Smooth muscle cell (in vitro differentiated cells): ENCODE data around the gene RFT1. TPM values are rescaled to one million over a fixed set of nuclear protein-coding genes. Genes with fewer than 3 reads are reported as not detected.

Experiments used
- DNase-seq: peaks from one replicate; lab custom pipeline; 2025; ENCODE audit not compliant: unreplicated experiment; lab: John Stamatoyannopoulos, UW
- H2AFZ ChIP-seq: fragments of 200-600 bp; sonication (generic); 2 replicates; pipeline ENCODE4 v1.6.0; 2016; ENCODE audit warnings: antibody characterized with exemption, low read depth, mild to moderate bottlenecking
- H3F3A ChIP-seq: fragments of 200-600 bp; sonication (generic); 2 replicates; pipeline ENCODE4 v1.6.0; 2017; ENCODE audit warnings: antibody characterized with exemption, low read depth
- H3K27ac ChIP-seq: fragments of 200-600 bp; sonication (generic); 2 replicates; pipeline ENCODE4 v1.5.1; 2016; ENCODE audit warnings: low read depth, mild to moderate bottlenecking
- H3K27me3 ChIP-seq: fragments of 200-600 bp; sonication (generic); 2 replicates; pipeline ENCODE4 v1.6.1; 2016; ENCODE audit warnings: low read depth, mild to moderate bottlenecking
- H3K36me3 ChIP-seq: fragments of 200-600 bp; sonication (generic); 2 replicates; pipeline ENCODE4 v1.5.1; 2016; ENCODE audit warnings: low read depth
- H3K4me1 ChIP-seq: fragments of 200-600 bp; sonication (generic); 2 replicates; pipeline ENCODE4 v1.5.1; 2016; ENCODE audit warnings: low read depth
- H3K4me2 ChIP-seq: fragments of 200-600 bp; sonication (generic); 2 replicates; pipeline ENCODE4 v1.6.0; 2016; ENCODE audit warnings: mild to moderate bottlenecking
- H3K4me3 ChIP-seq: fragments of 200-600 bp; sonication (generic); 2 replicates; pipeline ENCODE4 v1.5.1; 2016; ENCODE audit warnings: mild to moderate bottlenecking
- H3K79me2 ChIP-seq: fragments of 200-600 bp; sonication (generic); 2 replicates; pipeline ENCODE4 v1.6.0; 2016; ENCODE audit warnings: low read depth, mild to moderate bottlenecking
- H3K9ac ChIP-seq: fragments of 200-600 bp; sonication (generic); 2 replicates; pipeline ENCODE4 v1.6.0; 2016; ENCODE audit warnings: low read depth
- H3K9me3 ChIP-seq: fragments of 200-600 bp; sonication (generic); replicated peaks from 2 replicates; pipeline ENCODE4 v1.5.1; 2016; ENCODE audit warnings: low read depth
- H4K20me1 ChIP-seq: fragments of 200-600 bp; sonication (generic); 2 replicates; pipeline ENCODE4 v1.6.0; 2016; ENCODE audit warnings: low read depth
- whole genome bisulfite sequencing: methylation state at CpG from one replicate; pipeline ENCODE4 v1.1.7; 2016; ENCODE audit warnings: low lambda C conversion rate; 5-methylcytosine and 5-hydroxymethylcytosine counted together
- polyA plus RNA-seq: library from polyadenylated mRNA; unstranded; fragments of >200 nt; fragmentation: Nextera tagmentation; extraction: Ambion mirVana; gene quantifications from 2 replicates; pipeline ENCODE4 v1.2.1, GENCODE V29; 2016
- total RNA-seq: library from RNA; depleted of rRNA; stranded (reverse); fragments of >200 nt; gene quantifications from 2 replicates; pipeline ENCODE4 v1.2.3, GENCODE V29; 2014
- TF ChIP-seq, protein P1 (sequence below): fragments of 200-600 bp; sonication (generic); IDR thresholded peaks from 2 replicates; pipeline ENCODE4 v1.5.1; 2017; ENCODE audit warnings: borderline replicate concordance, mild to moderate bottlenecking, antibody characterized with exemption; ENCODE audit not compliant: insufficient read depth, poor library complexity, severe bottlenecking

Gene RFT1
- total and polyA plus RNA-seq, 2 experiments from 2014 or later, result 13.3 to 25.7 TPM

DNA sequence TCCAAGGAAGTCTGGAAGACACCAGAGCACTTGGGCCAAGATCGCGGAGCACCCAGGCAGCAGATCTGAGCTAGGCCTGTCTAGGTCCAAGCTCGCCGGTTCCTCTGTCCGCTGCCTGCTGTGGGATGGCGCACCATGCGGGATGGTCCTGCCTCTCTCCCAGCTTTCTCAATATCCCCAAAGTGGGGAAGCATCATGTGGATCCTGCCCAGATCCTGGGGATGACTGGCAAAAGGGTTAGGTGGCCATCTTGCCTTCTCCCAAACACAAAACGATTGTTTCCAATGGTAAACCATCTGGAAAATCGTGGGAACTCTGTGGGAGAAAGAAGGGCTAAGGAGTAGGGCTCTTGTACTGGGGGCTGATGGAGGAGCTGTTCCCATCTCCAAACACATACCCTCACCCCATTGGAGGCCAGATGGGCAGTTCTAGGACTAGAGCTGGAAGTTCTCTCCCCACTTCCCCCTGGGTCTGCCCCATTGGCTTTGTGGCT lies 39.6 kb upstream of the RFT1 start:
- no peaks in the 10 kb centered on the region for H3K36me3 ChIP-seq
- peaks cover 6% of the 10 kb centered on the region for H3K4me1 ChIP-seq
- peaks cover 98% of the 10 kb centered on the region for H4K20me1 ChIP-seq
- no peaks in the 10 kb centered on the region for H3K79me2 ChIP-seq
- H3F3A ChIP-seq, result no peaks in the 10 kb centered on the region
- H3K27ac ChIP-seq, result no peak overlapping the region
- no peaks in the 10 kb centered on the region for H3K27me3 ChIP-seq
- H3K4me3 ChIP-seq, result no peak overlapping the region
- 97% methylated on average over 9 of the region's 9 CpGs for WGBS
- no peak overlapping the region for H2AFZ ChIP-seq
- TF ChIP-seq, protein P1, sequence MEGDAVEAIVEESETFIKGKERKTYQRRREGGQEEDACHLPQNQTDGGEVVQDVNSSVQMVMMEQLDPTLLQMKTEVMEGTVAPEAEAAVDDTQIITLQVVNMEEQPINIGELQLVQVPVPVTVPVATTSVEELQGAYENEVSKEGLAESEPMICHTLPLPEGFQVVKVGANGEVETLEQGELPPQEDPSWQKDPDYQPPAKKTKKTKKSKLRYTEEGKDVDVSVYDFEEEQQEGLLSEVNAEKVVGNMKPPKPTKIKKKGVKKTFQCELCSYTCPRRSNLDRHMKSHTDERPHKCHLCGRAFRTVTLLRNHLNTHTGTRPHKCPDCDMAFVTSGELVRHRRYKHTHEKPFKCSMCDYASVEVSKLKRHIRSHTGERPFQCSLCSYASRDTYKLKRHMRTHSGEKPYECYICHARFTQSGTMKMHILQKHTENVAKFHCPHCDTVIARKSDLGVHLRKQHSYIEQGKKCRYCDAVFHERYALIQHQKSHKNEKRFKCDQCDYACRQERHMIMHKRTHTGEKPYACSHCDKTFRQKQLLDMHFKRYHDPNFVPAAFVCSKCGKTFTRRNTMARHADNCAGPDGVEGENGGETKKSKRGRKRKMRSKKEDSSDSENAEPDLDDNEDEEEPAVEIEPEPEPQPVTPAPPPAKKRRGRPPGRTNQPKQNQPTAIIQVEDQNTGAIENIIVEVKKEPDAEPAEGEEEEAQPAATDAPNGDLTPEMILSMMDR, result no peak
- H3K9ac ChIP-seq, result no peak overlapping the region
- DNase-seq, result no peak
- no peaks in the 10 kb centered on the region for H3K9me3 ChIP-seq
- H3K4me2 ChIP-seq, result no peak overlapping the region

DNA sequence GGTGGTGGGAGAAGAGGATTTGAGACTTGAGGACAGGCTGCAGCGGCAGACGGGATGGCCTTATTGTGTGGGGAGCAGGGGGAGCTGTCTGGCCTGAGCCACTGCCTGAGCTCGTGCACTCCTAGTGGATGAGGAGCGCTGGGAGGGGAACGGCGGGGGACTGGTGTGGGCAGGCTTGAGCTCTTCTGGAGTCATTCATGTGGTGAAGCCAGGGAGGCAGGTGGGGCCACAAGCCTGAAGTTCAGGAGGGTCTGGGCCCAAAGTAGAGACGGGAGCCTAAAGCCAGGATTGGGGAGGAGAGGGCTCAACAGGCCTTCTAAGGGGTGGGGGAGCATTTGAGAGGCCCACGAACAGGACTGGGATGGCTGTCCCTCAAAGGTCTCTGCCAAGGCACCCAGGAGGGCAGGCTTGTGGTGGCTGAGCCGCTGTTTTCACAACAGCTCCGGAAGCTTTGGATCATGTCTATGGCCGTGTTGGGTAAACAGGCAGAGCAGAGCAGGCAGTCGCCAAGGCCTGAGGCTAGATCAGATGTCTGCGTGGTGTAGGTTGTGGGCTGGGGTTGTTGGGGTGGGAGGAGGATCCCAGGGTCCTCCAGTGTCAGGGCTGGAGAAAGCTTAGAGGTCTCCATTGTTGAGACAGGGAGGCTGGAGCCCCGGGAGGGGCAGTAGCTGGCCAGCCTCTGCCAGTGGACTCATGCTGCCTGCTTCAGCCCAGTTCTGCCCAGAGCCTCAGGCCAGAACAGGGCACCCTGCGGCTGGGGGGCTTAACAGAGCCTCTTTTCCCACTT lies 39.0 kb upstream of the RFT1 start:
- no peak overlapping the region for H3K27ac ChIP-seq
- H3F3A ChIP-seq, result no peaks in the 10 kb centered on the region
- H3K27me3 ChIP-seq, result no peaks in the 10 kb centered on the region
- TF ChIP-seq, protein P1, result no peak
- DNase-seq, result no peak
- H3K4me1 ChIP-seq, result peaks cover 6% of the 10 kb centered on the region
- no peaks in the 10 kb centered on the region for H3K9me3 ChIP-seq
- no peak overlapping the region for H3K4me3 ChIP-seq
- no peaks in the 10 kb centered on the region for H3K79me2 ChIP-seq
- H3K9ac ChIP-seq, result no peak overlapping the region
- no peaks in the 10 kb centered on the region for H3K36me3 ChIP-seq
- H3K4me2 ChIP-seq, result no peak overlapping the region
- WGBS, result 69% methylated on average over 14 of the region's 15 CpGs
- no peak overlapping the region for H2AFZ ChIP-seq
- H4K20me1 ChIP-seq, result peaks cover 97% of the 10 kb centered on the region

DNA sequence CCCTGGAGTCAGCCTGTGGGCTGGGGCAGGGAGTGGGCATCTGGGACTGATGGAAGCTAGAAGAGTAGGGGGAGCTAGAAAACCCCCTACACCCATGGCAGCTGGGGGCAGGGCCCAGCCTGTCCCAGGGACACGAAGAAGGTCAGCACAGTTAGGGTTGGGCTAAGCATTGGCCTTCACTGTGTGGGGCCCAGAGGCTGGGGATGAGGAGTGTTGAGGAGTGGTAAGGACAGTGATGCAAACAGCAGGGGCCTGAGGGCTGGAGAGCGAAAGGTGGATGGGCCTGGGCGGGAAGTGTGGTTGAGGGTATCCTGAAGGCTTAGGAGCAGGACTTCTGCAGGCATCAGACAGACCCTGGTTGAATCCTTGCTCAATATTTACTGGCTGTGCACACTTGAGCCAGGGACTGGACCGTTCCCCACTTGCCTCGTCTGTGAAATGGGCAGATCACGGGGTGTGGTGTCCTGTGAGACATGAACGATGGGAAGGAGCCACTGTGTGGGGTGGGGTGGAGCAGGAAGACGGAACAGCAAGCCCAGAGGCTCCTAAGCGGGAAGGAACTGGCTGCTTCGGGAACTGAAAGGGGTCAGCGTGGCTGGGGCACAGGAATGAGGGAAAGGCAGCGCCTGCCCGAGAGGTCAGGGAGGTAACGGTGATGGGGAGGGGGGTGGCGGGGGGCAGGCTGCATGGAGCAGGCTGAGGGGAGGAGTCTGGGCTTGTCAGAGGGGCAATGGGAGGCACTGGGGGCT lies 38.1 kb upstream of the RFT1 start:
- Histone ChIP-seq H3K27me3 (no peaks in the 10 kb centered on the region), H3K9me3 (no peaks in the 10 kb centered on the region), H3K4me1 (peaks cover 6% of the 10 kb centered on the region), H3K36me3 (no peaks in the 10 kb centered on the region), H4K20me1 (peaks cover 96% of the 10 kb centered on the region), H3F3A (no peaks in the 10 kb centered on the region), H3K4me3 (no peak overlapping the region), H3K9ac (no peak overlapping the region), H3K79me2 (no peaks in the 10 kb centered on the region), H3K27ac (no peak overlapping the region), H2AFZ (no peak overlapping the region), H3K4me2 (no peak overlapping the region)
- no peak for DNase-seq
- TF ChIP-seq, protein P1, result no peak
- WGBS, result 92% methylated on average over 13 of the region's 15 CpGs
